Activated naive CD4-positive, alpha-beta T cell treated with anti-CD3 and anti-CD28 coated beads, Interleukin-2, amount 10 ng/mL, durations not matched to agents 7 days and 5 days (primary cell): ENCODE measurements around the gene NEDD8.
A peak's percentile ranks its signal among the peaks of the same experiment; 100 is the strongest.

Experiments used
- CTCF ChIA-PET: fragments of 350-600 bp; sonication (Branson Sonifier 250); formaldehyde crosslinking; loops from one replicate; lab custom pipeline; 2021; ENCODE audit warnings: antibody characterized with exemption; lab: Charles Lee
- DNase-seq: peaks from one replicate; pipeline ENCODE4 v3.0.0-alpha.2; 2020
- H3K27ac Mint-ChIP-seq: one replicate; pipeline ENCODE4 v1.8.0; 2021; ENCODE audit warnings: mild to moderate bottlenecking, moderate library complexity, mixed read lengths
- H3K27me3 Mint-ChIP-seq: one replicate; pipeline ENCODE4 v1.8.0; 2021; ENCODE audit warnings: mild to moderate bottlenecking, mixed read lengths
- H3K36me3 Mint-ChIP-seq: one replicate; pipeline ENCODE4 v1.8.0; 2021; ENCODE audit warnings: mixed read lengths
- H3K4me1 Mint-ChIP-seq: one replicate; pipeline ENCODE4 v1.8.0; 2021; ENCODE audit warnings: mixed read lengths
- H3K4me3 Mint-ChIP-seq: one replicate; pipeline ENCODE4 v1.8.0; 2021; ENCODE audit warnings: mild to moderate bottlenecking, moderate library complexity, mixed read lengths
- H3K9me3 Mint-ChIP-seq: one replicate; pipeline ENCODE4 v1.8.0; 2021; ENCODE audit warnings: mixed read lengths

NEDD8 gene

GRCh38 chr14:24270537-24271133, 38.5 kb upstream of the NEDD8 start:
- H3K4me1 Mint-ChIP-seq: peaks cover 54% of the 10 kb centered on the region
- H3K4me3 Mint-ChIP-seq: peak overlapping the region; percentile 85
- H3K27me3 Mint-ChIP-seq: no peaks in the 10 kb centered on the region
- peak overlapping the region; percentile 97 for H3K27ac Mint-ChIP-seq
- CTCF ChIA-PET: interaction anchor here (1.2 to 12.6 kb wide), 10 partner anchors 10 to 57 kb away, joined by 4 to 110 read pairs (median 7); partner anchors contain the start of genes CHMP4A, CIDEB, DHRS1 and MDP1
- no peaks in the 10 kb centered on the region for H3K9me3 Mint-ChIP-seq
- no peak for DNase-seq
- peaks cover 18% of the 10 kb centered on the region for H3K36me3 Mint-ChIP-seq

DNA sequence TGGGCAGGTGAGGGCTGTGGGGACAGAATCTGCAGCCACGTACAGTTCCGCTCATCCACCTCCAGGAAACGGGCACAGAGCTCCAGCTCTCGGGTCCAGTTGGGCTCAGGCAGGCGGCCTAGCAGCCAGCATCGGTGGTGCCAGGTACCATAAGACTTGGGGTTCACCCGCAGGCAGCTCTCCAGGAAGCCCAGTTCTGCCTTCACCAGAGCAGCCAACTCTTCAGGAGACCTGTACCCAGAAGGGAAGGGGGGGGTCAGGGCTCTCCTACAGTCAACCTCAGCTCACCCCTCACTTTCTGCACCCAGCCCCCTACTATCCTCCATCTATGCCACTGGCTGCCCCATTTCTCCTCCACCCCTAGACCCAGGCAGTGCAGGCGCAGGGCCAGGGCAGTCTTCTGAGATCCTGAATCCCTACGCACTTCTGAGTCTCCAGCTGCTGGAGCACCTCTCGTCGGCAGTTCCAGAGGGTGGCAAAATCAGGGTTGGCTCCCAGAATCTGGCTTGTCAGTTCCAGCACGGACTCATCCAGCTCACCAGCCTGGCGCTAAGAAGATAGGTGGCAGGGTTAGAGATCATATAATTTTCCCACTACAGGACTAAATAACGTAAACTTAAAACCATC, 37.9 kb upstream of the NEDD8 start:
- DNase-seq: no peak
- Mint-ChIP-seq H3K27ac (peak overlapping the region; percentile 57), H3K4me3 (peak overlapping the region; percentile 85), H3K4me1 (peaks cover 49% of the 10 kb centered on the region), H3K36me3 (peaks cover 18% of the 10 kb centered on the region), H3K9me3 (no peaks in the 10 kb centered on the region), H3K27me3 (no peaks in the 10 kb centered on the region)
- CTCF ChIA-PET: interaction anchor here (0.8 to 12.6 kb wide), 11 partner anchors 11 to 212 kb away, joined by 3 to 110 read pairs (median 6); partner anchors contain the start of genes CIDEB, DHRS1, LTB4R and NOP9

DNA sequence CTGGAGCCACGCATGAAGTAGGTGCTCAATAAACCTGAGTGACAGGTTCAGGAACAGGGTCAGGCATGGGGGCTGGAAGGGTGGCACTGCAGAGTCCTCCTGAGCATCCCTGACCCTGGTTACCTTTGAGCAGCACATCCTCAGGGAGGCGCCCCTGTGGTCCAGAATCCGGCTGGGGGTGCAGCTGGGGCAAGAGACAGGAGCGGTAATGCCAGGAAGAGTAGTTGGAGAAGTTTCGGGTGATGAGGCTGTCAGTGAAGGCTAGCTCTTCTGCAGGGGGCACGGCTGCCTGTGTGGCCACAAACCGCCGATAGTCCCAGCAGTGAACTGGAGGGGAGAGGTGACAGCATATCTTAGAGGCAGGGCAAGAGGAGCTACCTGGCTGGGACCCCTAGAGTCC, 37.2 kb upstream of the NEDD8 start:
- peaks cover 46% of the 10 kb centered on the region for H3K4me1 Mint-ChIP-seq
- H3K36me3 Mint-ChIP-seq: peaks cover 20% of the 10 kb centered on the region
- H3K4me3 Mint-ChIP-seq: no peak overlapping the region
- H3K27me3 Mint-ChIP-seq: no peaks in the 10 kb centered on the region
- CTCF ChIA-PET: interaction anchor here (0.8 to 12.6 kb wide), 9 partner anchors 11 to 212 kb away, joined by 3 to 110 read pairs (median 4); partner anchors contain the start of genes CIDEB, DHRS1, LTB4R and NOP9
- peak overlapping the region; percentile 52 for H3K27ac Mint-ChIP-seq
- no peak for DNase-seq
- H3K9me3 Mint-ChIP-seq: no peaks in the 10 kb centered on the region

GRCh38 chr14:24268225-24268624, 36.1 kb upstream of the NEDD8 start:
- CTCF ChIA-PET: interaction anchor here (1.4 to 1.8 kb wide), 2 partner anchors 18 to 40 kb away, joined by 3 to 5 read pairs; partner anchors contain the start of gene CIDEB
- Mint-ChIP-seq H3K9me3 (no peaks in the 10 kb centered on the region), H3K4me1 (peaks cover 35% of the 10 kb centered on the region)

GRCh38 chr14:24267516-24267915, 35.3 kb upstream of the NEDD8 start:
- Mint-ChIP-seq H3K4me3 (no peak overlapping the region), H3K27ac (no peak overlapping the region)

More at GRCh38 chr14:24268225-24268624, 36.1 kb upstream of the NEDD8 start:
- H3K27me3 Mint-ChIP-seq: no peaks in the 10 kb centered on the region
- H3K4me3 Mint-ChIP-seq: no peak overlapping the region
- no peak overlapping the region for H3K27ac Mint-ChIP-seq
- DNase-seq: no peak
- peaks cover 20% of the 10 kb centered on the region for H3K36me3 Mint-ChIP-seq

DNA sequence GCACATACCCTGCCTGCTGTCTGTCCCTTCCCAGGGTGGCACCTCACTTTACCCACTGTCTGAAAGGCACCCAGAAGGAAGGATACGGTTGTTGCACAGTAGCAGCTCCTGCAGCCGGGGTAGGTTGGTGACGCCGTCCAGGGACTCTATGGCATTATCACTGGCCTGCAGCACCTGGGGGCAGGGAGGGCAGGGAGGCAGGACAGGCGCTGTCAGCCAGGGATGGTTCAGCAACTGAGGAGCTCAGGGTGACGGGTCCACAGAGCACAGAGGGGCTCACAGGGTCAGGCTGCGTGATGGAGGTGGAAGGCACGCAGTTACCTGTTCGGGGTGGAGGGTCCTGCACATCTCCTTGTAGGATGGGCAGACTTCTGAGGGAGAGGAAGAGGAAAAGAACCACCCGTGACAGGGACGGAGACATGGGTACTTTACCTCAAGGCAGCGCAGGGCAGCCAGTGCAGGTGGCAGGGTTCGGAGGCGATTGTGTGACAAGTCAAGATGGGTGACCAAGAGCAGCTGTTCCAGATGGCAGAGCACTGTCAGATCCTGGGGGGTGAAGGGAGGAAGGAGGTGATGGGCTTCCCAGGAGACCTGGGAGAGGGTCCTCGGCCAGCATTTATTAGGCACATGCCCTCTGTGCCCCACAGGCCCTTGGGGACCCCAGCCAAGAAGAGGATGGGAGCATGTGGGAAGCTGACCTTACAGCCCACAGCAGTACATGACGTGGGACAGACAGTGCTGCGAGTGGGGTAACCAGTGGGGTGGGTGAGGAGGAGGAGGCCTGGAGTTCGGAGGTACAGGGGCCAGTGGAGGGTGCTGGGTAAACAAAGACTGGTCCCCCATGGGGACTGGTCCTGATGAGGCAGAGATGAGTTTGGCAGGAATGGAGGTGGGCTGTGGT, 34.4 kb upstream of the NEDD8 start:
- Mint-ChIP-seq H3K4me1 (peaks cover 20% of the 10 kb centered on the region), H3K27me3 (no peaks in the 10 kb centered on the region), H3K9me3 (no peaks in the 10 kb centered on the region), H3K27ac (peak overlapping the region; percentile 46), H3K4me3 (no peak overlapping the region), H3K36me3 (peaks cover 20% of the 10 kb centered on the region)
- DNase-seq: no peak
- CTCF ChIA-PET: no interaction called here

More at GRCh38 chr14:24267516-24267915, 35.3 kb upstream of the NEDD8 start:
- no peaks in the 10 kb centered on the region for H3K9me3 Mint-ChIP-seq
- DNase-seq: no peak
- CTCF ChIA-PET: interaction anchor here (1.8 kb wide), 1 partner anchor 17 kb away, joined by 5 read pairs; no protein-coding TSS in a partner anchor
- peaks cover 29% of the 10 kb centered on the region for H3K4me1 Mint-ChIP-seq
- no peaks in the 10 kb centered on the region for H3K27me3 Mint-ChIP-seq
- H3K36me3 Mint-ChIP-seq: peaks cover 20% of the 10 kb centered on the region

- H3K4me3 Mint-ChIP-seq: no peak overlapping the region
- DNase-seq: no peak
- H3K27ac Mint-ChIP-seq: no peak overlapping the region
- H3K9me3 Mint-ChIP-seq: no peaks in the 10 kb centered on the region
- H3K27me3 Mint-ChIP-seq: no peaks in the 10 kb centered on the region
- CTCF ChIA-PET: interaction anchor here (0.5 kb wide), 1 partner anchor 52 kb away, joined by 3 read pairs; no protein-coding TSS in a partner anchor
- peaks cover 2% of the 10 kb centered on the region for H3K4me1 Mint-ChIP-seq
- H3K36me3 Mint-ChIP-seq: peaks cover 18% of the 10 kb centered on the region
Observed at GRCh38 chr14:24264298-24264697, 32.1 kb upstream of the NEDD8 start.

- no peaks in the 10 kb centered on the region for H3K4me1 Mint-ChIP-seq
- H3K36me3 Mint-ChIP-seq: peaks cover 15% of the 10 kb centered on the region
- DNase-seq: no peak
- no peak overlapping the region for H3K4me3 Mint-ChIP-seq
- H3K27ac Mint-ChIP-seq: no peak overlapping the region
- no peaks in the 10 kb centered on the region for H3K27me3 Mint-ChIP-seq
- H3K9me3 Mint-ChIP-seq: no peaks in the 10 kb centered on the region
- CTCF ChIA-PET: no interaction called here
Observed at GRCh38 chr14:24263848-24264247, 31.7 kb upstream of the NEDD8 start.

- H3K36me3 Mint-ChIP-seq: peaks cover 15% of the 10 kb centered on the region
- DNase-seq: no peak
- CTCF ChIA-PET: no interaction called here
- H3K27me3 Mint-ChIP-seq: no peaks in the 10 kb centered on the region
- no peaks in the 10 kb centered on the region for H3K9me3 Mint-ChIP-seq
- no peak within 1 kb of the TSS for H3K27ac Mint-ChIP-seq
- H3K4me1 Mint-ChIP-seq: no peaks in the 10 kb centered on the region
- no peak within 1 kb of the TSS for H3K4me3 Mint-ChIP-seq
Observed at GRCh38 chr14:24262821-24263733, 30.9 kb upstream of the NEDD8 start, which contains the start of gene TGM1. TSS of gene TGM1 (minus strand) at chr14:24263177. CDS start at chr14:24262352, 825 bp downstream.

DNA sequence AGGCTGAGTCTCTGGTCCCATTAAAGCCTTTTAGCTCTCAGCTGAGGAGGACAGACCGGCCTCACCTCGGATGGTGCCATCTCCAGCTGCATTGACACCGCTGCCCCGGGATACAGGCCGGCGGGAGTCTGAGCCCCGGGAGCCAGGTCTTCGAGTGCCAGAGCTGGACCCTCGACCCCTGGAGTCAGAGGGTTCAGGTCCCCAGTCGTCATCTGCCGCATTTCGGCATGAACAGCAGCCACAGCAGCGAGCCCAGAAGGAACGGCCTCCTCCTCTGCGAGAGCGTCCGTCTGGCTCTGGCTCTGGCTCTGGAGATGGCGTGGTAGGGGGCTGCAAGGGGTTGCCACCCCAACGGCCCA, 29.8 kb upstream of the NEDD8 start:
- no peak overlapping the region for H3K27ac Mint-ChIP-seq
- DNase-seq: no peak
- CTCF ChIA-PET: no interaction called here
- no peaks in the 10 kb centered on the region for H3K9me3 Mint-ChIP-seq
- H3K4me3 Mint-ChIP-seq: no peak overlapping the region
- no peaks in the 10 kb centered on the region for H3K27me3 Mint-ChIP-seq
- peaks cover 9% of the 10 kb centered on the region for H3K36me3 Mint-ChIP-seq
- H3K4me1 Mint-ChIP-seq: no peaks in the 10 kb centered on the region

GRCh38 chr14:24261256-24261968, 29.2 kb upstream of the NEDD8 start:
- Mint-ChIP-seq H3K4me3 (no peak overlapping the region), H3K9me3 (no peaks in the 10 kb centered on the region), H3K36me3 (peaks cover 4% of the 10 kb centered on the region), H3K4me1 (no peaks in the 10 kb centered on the region), H3K27me3 (no peaks in the 10 kb centered on the region), H3K27ac (no peak overlapping the region)
- CTCF ChIA-PET: interaction anchor here (1.5 kb wide), 1 partner anchor 19 kb away, joined by 3 read pairs; the partner anchor contains the start of gene TINF2
- DNase-seq: no peak

DNA sequence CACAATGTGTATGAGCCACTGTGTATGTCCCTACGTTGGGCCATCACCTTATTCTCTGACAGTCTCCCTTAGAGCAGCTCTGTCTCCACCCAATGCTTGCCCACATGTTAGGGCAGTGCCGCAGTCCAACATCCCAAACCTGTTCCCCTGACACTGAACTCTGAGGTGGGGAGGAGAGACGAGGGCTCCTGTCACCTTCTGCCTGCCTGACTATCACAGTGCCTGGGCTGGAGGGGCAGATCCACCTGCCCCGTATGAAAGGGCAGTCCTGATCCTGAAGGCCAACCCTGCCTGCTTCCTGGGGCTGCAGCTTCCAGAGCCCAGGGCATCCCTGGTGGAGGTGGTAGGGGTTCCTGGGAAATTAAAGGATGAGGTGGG, 28.6 kb upstream of the NEDD8 start:
- H3K4me1 Mint-ChIP-seq: no peaks in the 10 kb centered on the region
- no peak overlapping the region for H3K4me3 Mint-ChIP-seq
- no peaks in the 10 kb centered on the region for H3K9me3 Mint-ChIP-seq
- CTCF ChIA-PET: interaction anchor here (1.5 kb wide), 1 partner anchor 18 kb away, joined by 3 read pairs; the partner anchor contains the start of gene TINF2
- H3K27ac Mint-ChIP-seq: no peak overlapping the region
- peaks cover 2% of the 10 kb centered on the region for H3K36me3 Mint-ChIP-seq
- no peaks in the 10 kb centered on the region for H3K27me3 Mint-ChIP-seq
- DNase-seq: no peak
